ENCODE data around the gene DNM3.
"Not testable (repeated sequence)": the region's sequence is repeated elsewhere in the genome, so short reads cannot be mapped to it uniquely, and the experiment has no call there.

DNM3 gene

GRCh38 chr1:172345077-172345476 lies 503.8 kb downstream of the DNM3 start:
- no peak for DNase-seq

GRCh38 chr1:172347416-172347815 lies 506.1 kb downstream of the DNM3 start:
- DNase-seq: no peak

GRCh38 chr1:172350856-172351255 lies 509.6 kb downstream of the DNM3 start:
- no peak for DNase-seq

- no peak for DNase-seq
Measured at GRCh38 chr1:172351346-172351745, 510.0 kb downstream of the DNM3 start.

GRCh38 chr1:172351754-172352161 lies 510.5 kb downstream of the DNM3 start:
- DNase-seq: no peak

GRCh38 chr1:172352435-172352834 lies 511.1 kb downstream of the DNM3 start:
- no peak for DNase-seq

- DNase-seq: no peak
Measured at GRCh38 chr1:172354291-172355274, 513.3 kb downstream of the DNM3 start.

GRCh38 chr1:172356620-172357019 lies 515.3 kb downstream of the DNM3 start:
- no peak for DNase-seq

GRCh38 chr1:172357753-172358385 lies 516.6 kb downstream of the DNM3 start:
- no peak for DNase-seq

GRCh38 chr1:172359491-172359999 lies 518.2 kb downstream of the DNM3 start:
- peak; percentile 35 for DNase-seq

GRCh38 chr1:172360511-172360910 lies 519.2 kb downstream of the DNM3 start:
- no peak for DNase-seq

- no peak for DNase-seq
Measured at GRCh38 chr1:172360985-172361384, 519.7 kb downstream of the DNM3 start.

GRCh38 chr1:172363852-172364251 lies 522.6 kb downstream of the DNM3 start:
- no peak for DNase-seq

- not testable (repeated sequence) for DNase-seq
Measured at GRCh38 chr1:172371646-172372045, 530.3 kb downstream of the DNM3 start.

- DNase-seq: no peak
Measured at GRCh38 chr1:172373864-172374263, 532.6 kb downstream of the DNM3 start.

- no peak for DNase-seq
Measured at GRCh38 chr1:172375211-172375631, 533.9 kb downstream of the DNM3 start.

- no peak for DNase-seq
Measured at GRCh38 chr1:172376431-172376830, 535.1 kb downstream of the DNM3 start.

- DNase-seq: no peak
Measured at GRCh38 chr1:172377565-172377964, 536.3 kb downstream of the DNM3 start.

GRCh38 chr1:172378109-172378760 lies 536.9 kb downstream of the DNM3 start:
- DNase-seq: no peak

- DNase-seq: no peak
Measured at GRCh38 chr1:172380441-172381244, 539.3 kb downstream of the DNM3 start.

GRCh38 chr1:172381946-172382345 lies 540.6 kb downstream of the DNM3 start:
- DNase-seq: no peak

GRCh38 chr1:172382406-172382805 lies 541.1 kb downstream of the DNM3 start:
- no peak for DNase-seq

Data from NCI-H1694 (cell line).